ENCODE measurements around the gene SPECC1L.

Gene SPECC1L

DNA sequence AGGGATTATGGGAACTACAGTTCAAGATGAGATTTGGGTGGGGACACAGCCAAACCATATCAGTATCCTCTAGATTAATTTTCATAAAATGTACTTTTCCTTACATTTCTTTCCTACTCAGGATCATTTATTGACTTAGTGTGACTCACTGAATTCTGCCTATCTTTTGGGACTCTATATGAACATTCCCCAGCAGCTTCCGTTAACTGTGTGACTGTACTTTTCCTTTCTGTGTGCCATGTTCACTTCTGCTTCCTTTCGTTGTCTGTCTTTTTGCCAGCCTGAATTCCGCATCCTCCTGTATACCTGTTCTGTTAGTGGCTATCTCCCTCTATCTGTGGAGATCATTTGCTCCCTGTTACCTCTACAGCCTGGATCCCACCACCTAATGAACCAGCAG lies 48.8 kb downstream of the SPECC1L start:
- Histone ChIP-seq H3K9me2 (replicated peaks; ENCODE audit: insufficient read depth, low read length) (no peaks in the 10 kb centered on the region), H3K36me3 (ENCODE audit: low read length) (peaks cover 11% of the 10 kb centered on the region), H3K4me3 (ENCODE audit: insufficient read depth, low read length, poor library complexity, severe bottlenecking) (no peak overlapping the region), H3K27me3 (ENCODE audit: low read length) (no peaks in the 10 kb centered on the region), H3K79me2 (ENCODE audit: insufficient read depth, low read length) (no peaks in the 10 kb centered on the region), H3K27ac (ENCODE audit: low read depth, low read length) (no peak overlapping the region), H3K9ac (ENCODE audit: low read length) (no peak overlapping the region), H4K20me1 (ENCODE audit: low read depth, low read length) (no peaks in the 10 kb centered on the region), H3F3A (ENCODE audit: insufficient read depth) (peaks cover 5% of the 10 kb centered on the region), H2AFZ (ENCODE audit: low read depth, low read length, severe bottlenecking) (no peak overlapping the region), H3K9me3 (ENCODE audit: insufficient read depth, low read length) (no peaks in the 10 kb centered on the region), H3K4me2 (ENCODE audit: low read depth, low read length, poor library complexity, severe bottlenecking) (no peak overlapping the region)
- no peak for TF ChIP-seq EZH2phosphoT487 (conservative IDR thresholded peaks at IDR 0.05; ENCODE audit: low read length)
- TF ChIP-seq, protein P1, sequence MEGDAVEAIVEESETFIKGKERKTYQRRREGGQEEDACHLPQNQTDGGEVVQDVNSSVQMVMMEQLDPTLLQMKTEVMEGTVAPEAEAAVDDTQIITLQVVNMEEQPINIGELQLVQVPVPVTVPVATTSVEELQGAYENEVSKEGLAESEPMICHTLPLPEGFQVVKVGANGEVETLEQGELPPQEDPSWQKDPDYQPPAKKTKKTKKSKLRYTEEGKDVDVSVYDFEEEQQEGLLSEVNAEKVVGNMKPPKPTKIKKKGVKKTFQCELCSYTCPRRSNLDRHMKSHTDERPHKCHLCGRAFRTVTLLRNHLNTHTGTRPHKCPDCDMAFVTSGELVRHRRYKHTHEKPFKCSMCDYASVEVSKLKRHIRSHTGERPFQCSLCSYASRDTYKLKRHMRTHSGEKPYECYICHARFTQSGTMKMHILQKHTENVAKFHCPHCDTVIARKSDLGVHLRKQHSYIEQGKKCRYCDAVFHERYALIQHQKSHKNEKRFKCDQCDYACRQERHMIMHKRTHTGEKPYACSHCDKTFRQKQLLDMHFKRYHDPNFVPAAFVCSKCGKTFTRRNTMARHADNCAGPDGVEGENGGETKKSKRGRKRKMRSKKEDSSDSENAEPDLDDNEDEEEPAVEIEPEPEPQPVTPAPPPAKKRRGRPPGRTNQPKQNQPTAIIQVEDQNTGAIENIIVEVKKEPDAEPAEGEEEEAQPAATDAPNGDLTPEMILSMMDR (IDR thresholded peaks at IDR 0.05; ENCODE audit: insufficient read depth, low read length, poor library complexity, severe bottlenecking): no peak

DNA sequence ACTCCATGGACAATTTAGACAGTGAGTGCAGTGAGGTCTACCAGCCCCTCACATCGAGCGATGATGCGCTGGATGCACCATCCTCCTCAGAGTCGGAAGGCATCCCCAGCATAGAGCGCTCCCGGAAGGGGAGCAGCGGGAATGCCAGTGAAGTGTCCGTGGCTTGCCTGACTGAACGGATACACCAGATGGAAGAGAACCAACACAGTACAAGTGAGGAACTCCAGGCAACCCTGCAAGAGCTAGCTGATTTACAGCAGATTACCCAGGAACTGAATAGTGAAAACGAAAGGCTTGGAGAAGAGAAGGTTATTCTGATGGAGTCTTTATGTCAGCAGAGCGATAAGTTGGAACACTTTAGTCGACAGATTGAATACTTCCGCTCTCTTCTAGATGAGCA lies 51.4 kb downstream of the SPECC1L start:
- H3K27ac ChIP-seq (ENCODE audit: low read depth, low read length): no peak overlapping the region
- TF ChIP-seq, protein P1 (IDR thresholded peaks at IDR 0.05; ENCODE audit: insufficient read depth, low read length, poor library complexity, severe bottlenecking): no peak
- no peak for TF ChIP-seq EZH2phosphoT487 (conservative IDR thresholded peaks at IDR 0.05; ENCODE audit: low read length)
- peaks cover 12% of the 10 kb centered on the region for H3F3A ChIP-seq (ENCODE audit: insufficient read depth)
- H3K79me2 ChIP-seq (ENCODE audit: insufficient read depth, low read length): no peaks in the 10 kb centered on the region
- H4K20me1 ChIP-seq (ENCODE audit: low read depth, low read length): no peaks in the 10 kb centered on the region
- no peak overlapping the region for H3K4me3 ChIP-seq (ENCODE audit: insufficient read depth, low read length, poor library complexity, severe bottlenecking)
- H3K27me3 ChIP-seq (ENCODE audit: low read length): no peaks in the 10 kb centered on the region
- no peaks in the 10 kb centered on the region for H3K9me2 ChIP-seq (replicated peaks; ENCODE audit: insufficient read depth, low read length)
- no peak overlapping the region for H3K4me2 ChIP-seq (ENCODE audit: low read depth, low read length, poor library complexity, severe bottlenecking)
- no peaks in the 10 kb centered on the region for H3K9me3 ChIP-seq (ENCODE audit: insufficient read depth, low read length)
- H3K9ac ChIP-seq (ENCODE audit: low read length): no peak overlapping the region
- H2AFZ ChIP-seq (ENCODE audit: low read depth, low read length, severe bottlenecking): no peak overlapping the region
- peaks cover 10% of the 10 kb centered on the region for H3K36me3 ChIP-seq (ENCODE audit: low read length)

GRCh38 chr22:24322522-24322921 lies 51.9 kb downstream of the SPECC1L start:
- TF ChIP-seq EZH2phosphoT487 (conservative IDR thresholded peaks at IDR 0.05; ENCODE audit: low read length): no peak
- TF ChIP-seq, protein P1 (IDR thresholded peaks at IDR 0.05; ENCODE audit: insufficient read depth, low read length, poor library complexity, severe bottlenecking): no peak
- no peaks in the 10 kb centered on the region for H3K9me3 ChIP-seq (ENCODE audit: insufficient read depth, low read length)
- H3F3A ChIP-seq (ENCODE audit: insufficient read depth): peaks cover 12% of the 10 kb centered on the region
- no peak overlapping the region for H3K4me3 ChIP-seq (ENCODE audit: insufficient read depth, low read length, poor library complexity, severe bottlenecking)
- no peak overlapping the region for H3K4me2 ChIP-seq (ENCODE audit: low read depth, low read length, poor library complexity, severe bottlenecking)
- H3K79me2 ChIP-seq (ENCODE audit: insufficient read depth, low read length): no peaks in the 10 kb centered on the region
- H3K27ac ChIP-seq (ENCODE audit: low read depth, low read length): no peak overlapping the region
- no peaks in the 10 kb centered on the region for H3K9me2 ChIP-seq (replicated peaks; ENCODE audit: insufficient read depth, low read length)
- H3K9ac ChIP-seq (ENCODE audit: low read length): no peak overlapping the region
- H3K27me3 ChIP-seq (ENCODE audit: low read length): no peaks in the 10 kb centered on the region
- no peak overlapping the region for H2AFZ ChIP-seq (ENCODE audit: low read depth, low read length, severe bottlenecking)
- no peaks in the 10 kb centered on the region for H4K20me1 ChIP-seq (ENCODE audit: low read depth, low read length)
- H3K36me3 ChIP-seq (ENCODE audit: low read length): peaks cover 12% of the 10 kb centered on the region

Data from SU-DHL-6 (cell line).